GM12878 (cell line): Measurements from ENCODE around the gene RIPPLY2. TPM values are rescaled to one million over a fixed set of nuclear protein-coding genes. Genes with fewer than 3 reads are reported as not detected.

Experiments
- ATAC-seq: fragments of 200-7000 bp; cut with Tn5 transposase; 3 replicates; pipeline ENCODE4 v1.9.1; 2020; ENCODE audit warnings: mild to moderate bottlenecking, moderate library complexity
- BruUV-seq: library from RNA; stranded (reverse); fragments of 400-500 nt; replicated peaks from 2 replicates; lab custom pipeline; 2021; lab: Mats Ljungman, UMichigan
- CTCF ChIA-PET: fragments of 300-600 bp; sonication (Branson Sonifier 250); formaldehyde crosslinking; extraction: SDS; loops from one replicate; lab custom pipeline; 2021; ENCODE audit warnings: inconsistent platforms; lab: Yijun Ruan, JAX
- POLR2A ChIA-PET: fragments of 350-600 bp; formaldehyde crosslinking; extraction: SDS; loops from one replicate; lab custom pipeline; 2021; ENCODE audit warnings: inconsistent platforms; lab: Charles Lee
- RAD21 ChIA-PET: fragments of 300-600 bp; sonication (Branson Sonifier 250); formaldehyde crosslinking; loops from one replicate; lab custom pipeline; 2023; ENCODE audit warnings: antibody characterized with exemption; ENCODE audit not compliant: unreplicated experiment; lab: Charles Lee
- SMC1A ChIA-PET: fragments of 300-600 bp; sonication (Branson Sonifier 250); formaldehyde crosslinking; loops from one replicate; lab custom pipeline; 2023; ENCODE audit not compliant: unreplicated experiment, uncharacterized antibody; lab: Charles Lee
- DNase-seq: peaks from one replicate; pipeline ENCODE4 v3.0.0-alpha.2; 2011; ENCODE audit warnings: low read depth, low spot score
- FAIRE-seq: peaks from 3 replicates; lab custom pipeline; 2011; peaks lifted over from hg19 to GRCh38; lab: Jason Lieb, UNC
- H2AFZ ChIP-seq: 2 replicates; pipeline ENCODE4 v1.6.0; 2011; ENCODE audit warnings: low read depth, low read length, control low read depth; ENCODE audit not compliant: control insufficient read depth
- H3K27ac ChIP-seq: 2 replicates; pipeline ENCODE4 v1.5.1; 2011; ENCODE audit warnings: control low read depth; ENCODE audit not compliant: control insufficient read depth, insufficient read depth
- H3K27me3 ChIP-seq, 2 experiments: replicated peaks in 1 of 2; 2 replicates each; pipeline versions ENCODE4 v1.6.0 to v1.6.1; 2011; ENCODE audit warnings: low read length in 1 of 2; ENCODE audit not compliant: control insufficient read depth in 2 of 2, insufficient read depth in 2 of 2
- H3K36me3 ChIP-seq, 2 experiments: 2 replicates each; pipeline ENCODE4 v1.5.1; 2011; ENCODE audit warnings: low read length in 1 of 2; ENCODE audit not compliant: control insufficient read depth in 2 of 2, insufficient read depth in 2 of 2
- H3K4me1 ChIP-seq: 2 replicates; pipeline ENCODE4 v1.6.1; 2011; ENCODE audit warnings: mild to moderate bottlenecking, low read length, moderate library complexity, mixed read lengths; ENCODE audit not compliant: control insufficient read depth, insufficient read depth
- H3K4me2 ChIP-seq: 2 replicates; pipeline ENCODE4 v1.6.0; 2011; ENCODE audit warnings: control low read depth; ENCODE audit not compliant: control insufficient read depth, insufficient read depth
- H3K4me3 ChIP-seq: fragments of 200-600 bp; sonication (generic); 2 replicates; pipeline ENCODE4 v1.5.1; 2016
- H3K79me2 ChIP-seq: 2 replicates; pipeline ENCODE4 v1.6.0; 2011; ENCODE audit warnings: low read length; ENCODE audit not compliant: control insufficient read depth, insufficient read depth
- H3K9ac ChIP-seq: 2 replicates; pipeline ENCODE4 v1.8.0; 2011; ENCODE audit warnings: low read length, control low read depth, mixed read lengths; ENCODE audit not compliant: control insufficient read depth, insufficient read depth
- H3K9me3 ChIP-seq: replicated peaks from 3 replicates; pipeline ENCODE4 v1.5.1; 2011; ENCODE audit warnings: mild to moderate bottlenecking, low read length; ENCODE audit not compliant: control insufficient read depth, insufficient read depth
- H4K20me1 ChIP-seq: 2 replicates; pipeline ENCODE4 v1.6.0; 2011; ENCODE audit not compliant: control insufficient read depth, insufficient read depth
- CBFB ChIP-seq: IDR thresholded peaks from 2 replicates; pipeline ENCODE4 v1.6.1; 2016; ENCODE audit warnings: antibody characterized with exemption, low read depth
- CEBPB ChIP-seq, 2 experiments: fragments of 150-350 bp in 1 of 2; IDR thresholded peaks; 2 replicates each; pipeline ENCODE4 v1.6.1; 2012 to 2014; ENCODE audit warnings: low read depth in 2 of 2, low read length in 2 of 2, borderline replicate concordance in 1 of 2, inconsistent platforms in 1 of 2
- FOS ChIP-seq: IDR thresholded peaks from 3 replicates; pipeline ENCODE4 v1.6.1; 2011; ENCODE audit warnings: borderline replicate concordance; ENCODE audit not compliant: insufficient read length; ENCODE audit errors: extremely low read depth
- HCFC1 ChIP-seq: fragments of 150-350 bp; IDR thresholded peaks from 2 replicates; pipeline ENCODE4 v1.6.1; 2014; ENCODE audit warnings: low read length
- IKZF1 ChIP-seq: fragments of 450-650 bp; conservative IDR thresholded peaks from 2 replicates; pipeline ENCODE4 v1.6.1; 2017; ENCODE audit warnings: antibody characterized with exemption, mild to moderate bottlenecking
- MEF2A ChIP-seq: IDR thresholded peaks from 2 replicates; pipeline ENCODE4 v1.6.1; 2011; ENCODE audit warnings: low read depth, mild to moderate bottlenecking, low read length, moderate library complexity; ENCODE audit not compliant: insufficient read depth
- POLR2AphosphoS5 ChIP-seq: IDR thresholded peaks from 2 replicates; pipeline ENCODE4 v1.6.1; 2011; ENCODE audit warnings: mild to moderate bottlenecking, low read length, inconsistent platforms
- PRDM15 ChIP-seq: fragments of 450-650 bp; formaldehyde crosslinking; IDR thresholded peaks from 2 replicates; pipeline ENCODE4 v1.4.0; 2020; ENCODE audit warnings: mild to moderate bottlenecking, moderate library complexity
- RBBP5 ChIP-seq: fragments of 200-600 bp; sonication (generic); conservative IDR thresholded peaks from 2 replicates; pipeline ENCODE4 v1.6.1; 2016
- SMC3 ChIP-seq: IDR thresholded peaks from 2 replicates; pipeline ENCODE4 v1.6.1; 2011; ENCODE audit warnings: low read length, improper control_type of control experiment, borderline replicate concordance
- STAT1 ChIP-seq: fragments of 450-650 bp; conservative IDR thresholded peaks from 2 replicates; pipeline ENCODE4 v1.6.1; 2014; ENCODE audit warnings: antibody characterized with exemption, mild to moderate bottlenecking
- TARDBP ChIP-seq: IDR thresholded peaks from 2 replicates; pipeline ENCODE4 v1.6.1; 2016; ENCODE audit warnings: borderline replicate concordance
- WRNIP1 ChIP-seq: IDR thresholded peaks from 2 replicates; pipeline ENCODE4 v1.6.1; 2011; ENCODE audit warnings: low read depth, low read length, improper control_type of control experiment, borderline replicate concordance
- ZNF384 ChIP-seq: IDR thresholded peaks from 2 replicates; pipeline ENCODE4 v1.6.1; 2012; ENCODE audit warnings: low read depth, mild to moderate bottlenecking, low read length, improper control_type of control experiment, borderline replicate concordance
- WGBS: methylation state at CpG from one replicate; pipeline ENCODE4 v1.1.6; 2016; ENCODE audit warnings: low lambda C conversion rate; ENCODE audit not compliant: insufficient replicate concordance, insufficient coverage; ENCODE audit errors: missing lambda C conversion rate; 5-methylcytosine and 5-hydroxymethylcytosine counted together
- in situ Hi-C: fragments of 300-500 bp; cut with MboI; formaldehyde crosslinking; loops from 9 replicates; pipeline ENCODE4 v1.14.3; 2018; ENCODE audit warnings: mixed read lengths
- intact Hi-C: fragments of 100-400 bp; cut with micrococcal nuclease; formaldehyde crosslinking; loops from one replicate; pipeline ENCODE4 v1.14.2; 2022; ENCODE audit not compliant: unreplicated experiment
- polyA plus RNA-seq, 11 experiments: library from polyadenylated mRNA; depleted of rRNA in 4 of 11; unstranded in 6 of 11; stranded (reverse) in 5 of 11; fragments of >200 nt; fragmentation: Nextera tagmentation in 4 of 11; fragmentation: Illumina TruSeq in 1 of 11; extraction: Ambion mirVana in 4 of 11; extraction: Trizol in 1 of 11; gene quantifications; 1 replicate in 1 of 11; 2 replicates in 10 of 11; pipeline versions ENCODE4 v1.2.1 to v1.2.3, GENCODE V29; 2011 to 2016; ENCODE audit warnings: inconsistent platforms in 2 of 11, missing spikeins in 2 of 11, low read depth in 1 of 11
- total RNA-seq, 4 experiments: library from RNA; depleted of rRNA in 3 of 4; stranded (reverse); fragments of >200 nt in 3 of 4; fragmentation: Illumina TruSeq in 1 of 4; extraction: Trizol in 1 of 4; gene quantifications; 2 replicates each; pipeline versions ENCODE4 v1.2.1 to v1.2.3, GENCODE V29; 2013 to 2021
- TF ChIP-seq, protein P1 (sequence below): IDR thresholded peaks from 2 replicates; pipeline ENCODE4 v1.6.1; 2012; ENCODE audit warnings: low read depth, low read length, improper control_type of control experiment

Gene RIPPLY2
- total and polyA plus RNA-seq, 10 of the 15 experiments (the other 5 are each of a cell fraction or from before 2014, with no cell fraction given): 0.09 to 0.51 (median 0.17) TPM; not detected in 7

DNA sequence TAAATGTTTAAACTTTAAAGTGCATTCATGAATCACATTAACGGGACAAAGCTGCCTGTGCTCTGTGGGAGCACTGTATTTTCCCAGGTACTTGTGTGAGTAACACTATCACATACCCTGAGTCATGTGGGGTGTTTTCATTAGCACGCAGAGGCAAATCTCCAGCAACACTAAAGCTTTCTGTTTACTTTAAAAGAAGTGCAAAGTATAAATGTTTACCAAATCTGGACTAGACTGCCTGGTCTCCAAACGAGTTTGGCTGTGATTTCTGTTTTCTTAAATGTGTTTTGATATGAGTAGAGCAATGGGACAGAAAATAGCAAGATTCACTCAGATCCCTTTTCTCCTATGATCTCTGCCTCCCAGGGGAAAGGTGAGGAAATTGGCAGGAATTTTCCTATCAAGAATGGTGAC lies 28.8 kb upstream of the RIPPLY2 start:
- no peak overlapping the region for H3K4me3 ChIP-seq
- DNase-seq (no peak), FAIRE-seq (no peak), ATAC-seq (no peak)
- no peaks in the 10 kb centered on the region for H3K9me3 ChIP-seq
- no peak overlapping the region for H3K9ac ChIP-seq
- no peaks in the 10 kb centered on the region for H3K79me2 ChIP-seq
- H3K4me2 ChIP-seq: no peak overlapping the region
- 0% methylated on average over 3 of the region's 3 CpGs for WGBS
- H3K27ac ChIP-seq: no peak overlapping the region
- CTCF ChIA-PET: no interaction called here
- no peaks in the 10 kb centered on the region for H3K36me3 ChIP-seq
- intact Hi-C loops: no loop called here
- TF ChIP-seq SMC3 (no peak), RBBP5 (no peak), TARDBP (no peak), CBFB (no peak), CEBPB (IDR thresholded peaks at IDR 0.05; ENCODE audit: borderline replicate concordance in 1 of 2, low read depth in 2 of 2, low read length in 2 of 2) (no peak), STAT1 (no peak), IKZF1 (no peak), FOS (no peak), WRNIP1 (no peak), MEF2A (no peak), ZNF384 (no peak), POLR2AphosphoS5 (no peak), HCFC1 (no peak), PRDM15 (CRISPR knock-in tag) (no peak)
- TF ChIP-seq, protein P1, sequence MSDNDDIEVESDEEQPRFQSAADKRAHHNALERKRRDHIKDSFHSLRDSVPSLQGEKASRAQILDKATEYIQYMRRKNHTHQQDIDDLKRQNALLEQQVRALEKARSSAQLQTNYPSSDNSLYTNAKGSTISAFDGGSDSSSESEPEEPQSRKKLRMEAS: no peak
- no peaks in the 10 kb centered on the region for H4K20me1 ChIP-seq
- H3K4me1 ChIP-seq: no peaks in the 10 kb centered on the region
- SMC1A ChIA-PET: no interaction called here
- RAD21 ChIA-PET: no interaction called here
- H3K27me3 ChIP-seq: no peaks in the 10 kb centered on the region
- in situ Hi-C loops: no loop called here
- H2AFZ ChIP-seq: no peak overlapping the region
- BruUV-seq: no TSS peak
- POLR2A ChIA-PET: no interaction called here
